Middle frontal gyrus (tissue), 1 donor: ENCODE data around the gene FRY.

Experiments used
- DNase-seq: peaks from one replicate; pipeline ENCODE4 v3.0.0-alpha.2; 2015; ENCODE audit warnings: low spot score; ENCODE audit errors: extremely low spot score

FRY gene

DNA sequence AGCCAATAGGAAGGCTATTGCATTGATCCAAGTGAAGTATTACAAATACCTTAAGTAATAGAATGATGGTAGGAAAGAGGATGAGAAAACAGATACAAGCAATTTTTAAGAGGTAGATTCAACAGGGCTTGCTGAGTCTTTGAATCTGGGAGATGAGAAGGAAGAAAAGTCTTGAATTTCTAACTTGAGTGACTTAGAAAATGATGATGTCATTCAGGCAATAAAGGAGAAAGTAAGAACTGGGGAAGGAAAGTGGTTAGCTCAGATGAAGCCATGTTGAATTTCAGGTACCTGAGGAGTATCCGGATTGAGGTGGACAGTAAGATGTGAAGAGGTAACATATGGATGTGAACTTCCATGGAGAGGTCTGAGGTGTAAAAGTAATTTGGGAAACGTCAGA, 15.5 kb upstream of the FRY start:
- no peak for DNase-seq

DNA sequence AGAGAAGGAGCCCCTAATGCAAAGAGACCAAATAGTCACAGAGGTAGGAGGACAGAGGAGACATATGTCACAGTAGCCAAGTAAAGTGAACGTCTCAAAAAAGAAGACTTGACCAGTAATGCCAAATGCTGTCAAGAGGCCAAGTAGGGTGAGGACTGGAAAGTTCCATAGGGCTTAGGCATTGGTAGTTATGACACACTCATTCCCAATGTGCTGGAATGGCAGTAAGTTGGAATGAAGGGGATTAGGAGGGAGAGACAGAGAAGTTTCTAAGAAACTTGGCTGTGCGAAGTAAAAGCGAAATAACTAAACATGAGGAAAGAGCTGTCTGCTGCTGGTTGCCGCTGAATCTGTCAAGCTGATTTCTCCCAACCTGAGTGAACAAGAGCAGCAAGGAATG, 14.9 kb upstream of the FRY start:
- no peak for DNase-seq

DNA sequence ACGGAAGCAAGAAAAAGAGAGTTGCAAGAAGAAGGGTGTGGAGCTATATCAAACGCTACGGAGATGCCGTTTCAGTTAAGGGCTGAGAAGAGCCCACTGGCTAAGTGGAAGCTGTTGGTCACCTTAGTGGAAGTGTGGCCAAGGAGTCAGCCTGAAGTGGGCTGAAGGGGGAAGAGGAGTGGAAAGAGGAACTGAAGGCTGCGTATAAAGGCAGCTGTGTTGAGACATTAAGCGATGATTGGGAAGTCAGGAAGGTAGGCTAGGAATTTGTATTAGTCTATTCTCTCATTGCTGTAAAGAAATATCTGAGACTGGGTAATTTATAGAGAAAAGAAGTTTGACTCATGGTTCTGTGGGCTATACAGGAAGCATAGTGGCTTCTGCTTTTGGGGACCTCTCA, 14.1 kb upstream of the FRY start:
- no peak for DNase-seq

DNA sequence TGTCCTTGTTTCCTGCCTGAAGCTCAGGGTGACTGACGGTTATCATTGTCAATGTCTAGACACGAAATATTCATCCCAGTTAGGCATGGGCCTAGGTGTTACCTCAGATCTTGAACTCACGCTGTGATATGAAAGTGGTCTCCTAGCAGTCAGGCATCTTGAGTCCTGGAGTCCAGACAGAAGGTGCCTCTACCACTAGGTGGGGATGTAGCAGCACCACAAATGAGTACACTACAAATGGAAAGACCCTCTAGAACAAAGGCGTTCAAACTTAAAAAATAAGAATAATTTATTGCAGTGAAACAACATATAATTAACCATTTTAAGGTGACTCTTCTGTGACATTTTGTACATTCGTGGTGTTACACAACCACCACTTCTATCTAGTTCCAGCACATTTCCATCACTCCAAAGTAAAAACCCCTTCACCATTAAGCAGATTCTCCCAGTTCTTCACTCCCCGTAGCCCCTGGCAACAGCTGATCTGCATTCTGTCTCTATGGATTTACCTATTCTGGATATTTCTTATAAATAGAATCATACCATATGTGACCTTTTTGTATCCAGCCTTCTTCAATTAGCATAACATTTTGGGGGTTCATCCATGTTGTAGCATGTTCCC, 11.9 kb upstream of the FRY start:
- no peak for DNase-seq

DNA sequence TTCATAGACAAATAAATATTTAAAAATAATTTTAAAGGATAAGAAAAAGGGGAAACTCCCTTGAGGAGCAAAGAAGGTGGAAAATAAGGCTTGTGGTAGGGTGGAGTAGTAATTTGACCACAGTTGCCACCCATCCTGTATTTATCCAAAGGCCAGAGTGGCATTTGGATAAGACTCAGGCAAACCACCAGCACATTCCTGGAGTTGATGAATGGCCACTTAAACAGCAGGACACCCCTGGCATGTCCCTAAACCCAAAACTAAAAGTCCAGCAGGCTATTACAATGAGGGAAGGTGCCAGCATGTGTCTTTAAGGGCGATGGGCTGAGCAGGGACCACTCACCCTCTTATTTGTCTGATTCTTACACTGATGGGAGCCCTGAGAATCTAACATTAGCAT, 9.8 kb upstream of the FRY start:
- no peak for DNase-seq

DNA sequence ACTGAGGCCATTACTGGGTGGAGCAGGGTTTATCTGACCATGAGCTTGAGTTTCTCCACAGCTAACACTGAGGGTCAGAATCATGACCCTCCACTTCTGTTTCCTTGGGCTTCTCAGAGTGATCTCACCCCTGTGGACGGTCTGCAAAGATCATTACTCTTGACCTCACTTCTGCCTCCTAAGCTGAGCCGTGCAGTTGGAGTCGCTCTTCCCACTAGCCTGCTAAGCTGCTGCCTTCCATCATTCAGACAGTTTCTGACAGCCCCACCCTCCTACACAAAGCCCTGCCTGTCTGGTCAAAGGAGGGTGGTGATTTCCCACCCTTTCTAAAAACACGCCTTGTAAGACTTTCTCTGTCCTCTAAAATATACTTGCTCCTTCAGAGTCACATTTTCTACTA, 9.3 kb upstream of the FRY start:
- DNase-seq = no peak

DNA sequence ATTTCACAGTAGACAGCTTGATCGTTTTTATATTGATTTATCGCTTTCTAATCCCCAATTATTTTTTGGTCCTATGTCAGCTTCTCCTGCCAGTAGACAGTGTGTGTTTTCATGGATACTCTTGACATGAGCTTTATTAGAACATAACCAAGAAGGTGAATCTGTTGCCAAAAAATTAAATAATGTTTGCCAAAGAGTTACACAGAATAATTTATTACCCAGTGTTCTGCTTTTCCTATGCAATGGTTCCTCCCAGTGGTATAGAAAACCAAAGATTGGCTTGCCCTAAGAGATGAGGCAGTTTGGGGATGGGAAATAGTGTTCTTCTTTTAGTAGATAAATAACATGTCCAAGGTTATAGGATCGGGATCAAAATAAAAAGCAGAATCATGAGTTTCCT, 8.5 kb upstream of the FRY start:
- no peak for DNase-seq

DNA sequence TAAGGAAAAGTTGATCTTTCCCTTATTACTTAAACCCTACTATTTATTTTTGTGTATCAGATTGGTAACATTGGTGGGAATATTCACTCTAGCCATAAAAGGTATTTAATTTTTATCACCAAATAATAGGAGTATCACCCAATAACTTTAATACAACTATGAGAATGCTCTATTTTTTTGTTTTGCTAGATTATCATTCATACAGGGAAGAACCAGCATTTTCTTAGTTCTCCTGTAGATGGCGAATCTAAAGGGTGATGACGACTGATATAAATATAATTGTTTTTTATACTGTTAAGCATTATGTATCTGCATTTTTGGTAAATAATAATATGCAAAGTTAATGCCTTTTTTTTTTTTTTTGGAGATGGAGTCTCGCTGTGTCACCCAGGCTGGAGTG, 7.9 kb upstream of the FRY start:
- no peak for DNase-seq

DNA sequence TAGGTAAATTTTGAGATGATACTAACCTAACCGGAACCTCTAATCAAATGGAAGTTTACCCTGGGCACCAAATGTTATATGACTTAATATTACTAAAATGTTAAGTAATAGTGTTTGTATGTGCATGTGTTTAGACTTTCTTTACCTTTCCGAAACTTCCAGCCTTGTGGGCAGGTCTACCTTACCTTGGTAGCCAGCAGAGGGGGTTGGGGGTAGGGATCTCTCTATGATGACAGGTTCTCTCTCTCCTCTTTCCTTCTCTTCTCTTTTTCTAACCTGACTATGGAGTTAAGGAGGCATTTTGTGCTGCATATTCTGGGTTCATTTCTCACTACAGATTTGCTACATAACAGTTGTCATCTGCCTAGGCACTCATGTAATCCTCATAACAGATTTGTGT, 6.8 kb upstream of the FRY start:
- no peak for DNase-seq

DNA sequence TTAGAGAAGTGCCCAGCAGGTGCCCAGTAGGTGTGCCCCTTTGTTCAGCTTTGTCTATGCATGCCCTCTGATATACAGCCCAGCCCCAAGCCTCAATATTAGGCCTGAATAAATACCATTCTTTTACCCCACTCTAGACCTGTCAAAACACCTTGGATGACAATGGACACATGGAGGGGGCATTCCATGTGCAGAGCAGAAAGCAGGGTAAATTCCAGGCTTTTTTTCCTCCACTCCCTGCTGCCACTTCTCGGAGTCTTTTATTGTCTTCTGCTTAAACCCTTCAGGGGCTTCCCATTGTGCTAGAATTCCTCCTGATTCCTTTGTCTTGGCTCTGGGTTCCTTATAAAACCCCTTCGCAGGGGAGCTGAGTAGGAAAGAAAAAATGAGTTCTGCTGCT, 5.8 kb upstream of the FRY start:
- no peak for DNase-seq

DNA sequence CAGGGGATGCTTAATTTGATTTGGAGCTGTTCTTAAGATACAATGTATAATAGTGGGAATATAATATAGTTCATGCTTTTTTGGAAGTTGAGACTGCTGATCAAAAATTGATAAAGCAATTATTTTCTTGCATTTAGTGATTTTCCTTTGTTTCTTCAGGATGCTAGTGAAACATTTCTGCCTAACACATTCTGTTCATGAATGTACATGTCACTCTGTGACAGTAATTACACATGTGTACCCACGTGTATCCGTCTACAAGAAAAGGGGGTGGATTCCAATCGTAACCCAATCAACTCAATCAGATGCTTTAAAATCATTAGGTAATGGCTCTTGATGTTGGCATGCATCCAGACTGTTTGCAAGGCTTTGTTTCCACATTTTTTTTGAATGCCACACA, 5.0 kb upstream of the FRY start:
- no peak for DNase-seq

DNA sequence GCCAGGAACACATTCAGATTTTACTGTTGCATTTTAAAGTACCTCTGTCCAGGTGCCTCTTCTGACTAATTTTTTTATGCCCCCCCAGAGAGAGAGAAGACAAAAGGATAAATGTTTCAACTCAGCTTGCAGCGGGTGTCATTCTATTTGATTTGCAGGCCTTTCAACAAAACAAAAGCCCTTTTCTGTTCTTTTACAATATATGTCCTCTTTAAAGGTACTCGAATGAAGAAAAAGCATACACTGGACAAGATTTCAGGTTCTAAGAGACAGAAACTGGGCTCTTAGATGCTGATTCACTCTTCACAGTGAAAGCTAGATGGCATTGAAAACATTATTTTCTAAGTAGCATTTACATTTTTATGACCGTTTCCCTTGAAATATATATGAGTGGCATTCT, 2.9 kb upstream of the FRY start:
- no peak for DNase-seq

DNA sequence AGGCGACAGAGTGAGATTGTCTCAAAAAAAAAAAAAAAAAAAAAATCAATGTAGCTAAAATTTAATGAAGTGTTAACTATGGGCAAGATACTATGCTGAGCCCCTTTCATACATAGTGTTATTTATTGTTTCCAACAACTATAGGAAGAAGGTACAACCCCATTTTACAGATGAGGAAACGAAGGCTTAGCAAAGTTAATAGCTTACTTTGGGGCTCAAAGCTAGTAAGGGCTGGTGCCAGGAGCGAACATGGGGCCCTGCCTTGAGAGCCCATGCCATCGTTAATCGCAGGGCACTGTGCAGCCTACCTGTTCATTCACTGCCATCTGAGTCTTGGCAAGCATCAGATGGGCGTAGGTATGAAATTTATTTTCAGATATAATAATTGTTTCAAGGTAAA, 1.9 kb upstream of the FRY start:
- no peak for DNase-seq

DNA sequence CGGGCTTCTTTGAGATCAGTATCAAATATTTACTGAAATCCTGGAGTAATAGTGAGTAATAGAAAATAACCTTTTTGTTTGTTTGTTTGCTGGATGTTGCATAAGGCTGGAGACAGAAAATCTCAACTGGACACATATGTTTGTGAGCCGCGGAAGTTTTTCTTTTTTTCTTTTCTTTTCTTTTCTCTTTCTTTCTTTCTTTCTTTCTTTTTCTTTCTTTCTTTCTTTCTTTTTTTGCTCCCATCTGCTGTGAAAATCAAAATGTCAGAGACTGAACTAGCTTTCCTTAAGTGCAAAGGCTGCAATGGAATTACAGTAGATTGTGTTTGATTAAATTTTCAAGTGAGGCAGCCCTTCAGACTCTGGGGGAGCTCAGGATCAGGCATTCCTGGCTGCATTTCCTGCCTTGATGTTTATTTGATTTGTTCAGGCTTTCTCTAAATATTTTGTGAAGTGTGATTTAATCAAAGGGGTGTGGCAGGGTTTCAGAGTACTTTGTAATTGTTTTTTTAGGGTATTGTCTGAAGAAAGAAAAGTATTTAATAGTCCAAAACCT, 319 bp downstream of the FRY start:
- DNase-seq = no peak

DNA sequence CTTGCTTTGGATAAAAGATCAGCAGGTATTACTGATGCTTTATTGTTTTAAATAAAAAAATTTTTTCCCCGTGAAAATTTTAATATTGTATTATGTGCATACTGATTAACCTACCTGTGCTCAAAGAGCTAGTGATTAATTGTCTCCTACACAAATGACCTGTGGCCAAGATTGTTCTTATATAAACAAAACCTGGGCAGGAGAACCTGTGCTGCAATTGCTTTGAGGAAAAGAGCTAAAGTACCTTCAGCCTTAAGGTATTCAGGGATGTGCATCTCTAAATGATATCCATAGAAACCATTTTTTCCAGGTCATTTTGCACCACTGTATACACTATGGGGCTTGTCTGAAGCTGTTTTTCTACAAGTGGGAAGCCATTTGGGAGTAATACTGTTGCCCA, 1.2 kb downstream of the FRY start:
- no peak for DNase-seq

DNA sequence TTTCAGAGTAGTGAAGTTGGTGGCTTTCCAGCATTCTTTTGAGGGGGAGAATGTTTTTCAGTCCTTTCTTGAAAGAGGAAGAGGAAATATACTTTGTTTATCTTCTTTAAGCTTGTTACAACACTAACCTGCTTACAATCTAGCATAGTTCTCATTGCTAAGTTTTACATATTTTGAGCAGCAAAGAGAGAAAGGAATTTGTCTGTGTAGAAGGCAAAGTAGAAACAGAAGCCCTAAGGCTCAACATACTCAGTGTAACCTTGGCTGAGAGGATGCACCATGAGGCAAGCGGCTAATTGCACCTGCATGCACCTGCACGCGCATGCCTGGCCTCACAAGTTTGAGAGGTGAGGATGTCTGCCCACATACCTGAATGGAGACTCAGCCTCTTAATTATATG, 2.2 kb downstream of the FRY start:
- DNase-seq = no peak

DNA sequence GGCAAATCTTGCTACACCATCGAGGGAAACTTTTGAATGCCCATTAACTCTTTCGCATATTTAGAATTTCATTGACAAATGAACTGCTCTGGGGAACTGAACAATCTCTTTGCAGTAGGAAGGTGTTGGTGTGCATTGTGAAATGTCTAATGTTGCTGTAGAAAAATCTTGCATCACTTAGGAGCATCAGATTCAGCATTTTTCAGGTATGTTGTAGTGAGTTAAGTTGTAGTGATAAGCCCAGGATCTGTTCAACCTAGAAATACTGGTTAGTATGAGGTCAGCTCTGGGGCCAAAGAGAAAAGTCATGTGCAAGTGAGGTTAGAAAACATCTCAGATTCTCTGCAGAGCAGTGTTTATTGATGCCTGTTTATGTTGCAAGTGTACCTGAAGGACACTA, 4.1 kb downstream of the FRY start:
- DNase-seq = no peak

DNA sequence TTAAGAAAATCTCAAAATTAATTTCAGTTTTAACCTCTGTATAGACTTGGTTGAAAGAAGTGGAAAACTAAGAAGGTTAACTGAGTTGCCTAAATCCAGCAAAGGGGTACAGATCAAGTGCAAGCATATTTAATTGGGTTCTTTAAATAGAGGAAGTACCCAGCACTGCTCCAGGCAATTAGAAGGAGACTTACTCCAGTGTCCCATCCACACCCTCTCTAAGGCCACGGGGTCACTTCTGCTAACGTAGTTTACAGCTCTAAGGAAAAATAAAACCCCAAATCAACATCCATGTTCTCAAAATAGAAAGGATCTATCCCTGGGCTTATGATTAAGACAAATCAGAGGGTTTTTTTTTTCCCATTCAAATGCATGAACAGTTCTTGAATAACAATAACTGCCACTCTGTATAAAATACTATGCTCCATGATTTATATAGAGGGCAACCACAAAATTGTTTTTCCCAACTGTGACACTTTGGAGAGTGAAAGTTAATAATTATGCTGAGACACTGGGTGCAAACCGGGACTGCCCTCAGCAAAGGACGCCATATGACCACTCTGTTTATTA, 4.6 kb downstream of the FRY start:
- no peak for DNase-seq

DNA sequence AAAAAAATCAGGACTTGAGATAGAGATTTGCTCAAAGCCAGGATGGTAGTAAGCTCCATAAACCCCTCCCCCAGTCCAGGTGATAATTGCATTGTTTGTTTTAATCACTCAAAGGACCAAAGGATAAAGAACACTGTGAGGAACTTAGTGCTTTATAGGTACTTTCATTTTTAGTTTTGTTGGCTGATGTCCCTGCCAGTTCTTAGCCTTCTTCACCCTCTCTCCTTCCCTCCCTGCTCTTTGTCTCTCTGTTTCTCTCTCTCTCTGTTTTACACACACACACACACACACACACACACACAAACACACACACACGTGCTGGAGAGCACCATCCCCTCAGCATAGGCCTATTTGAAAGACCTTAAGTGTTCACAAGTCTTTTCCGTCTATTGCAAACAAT, 5.2 kb downstream of the FRY start:
- no peak for DNase-seq

DNA sequence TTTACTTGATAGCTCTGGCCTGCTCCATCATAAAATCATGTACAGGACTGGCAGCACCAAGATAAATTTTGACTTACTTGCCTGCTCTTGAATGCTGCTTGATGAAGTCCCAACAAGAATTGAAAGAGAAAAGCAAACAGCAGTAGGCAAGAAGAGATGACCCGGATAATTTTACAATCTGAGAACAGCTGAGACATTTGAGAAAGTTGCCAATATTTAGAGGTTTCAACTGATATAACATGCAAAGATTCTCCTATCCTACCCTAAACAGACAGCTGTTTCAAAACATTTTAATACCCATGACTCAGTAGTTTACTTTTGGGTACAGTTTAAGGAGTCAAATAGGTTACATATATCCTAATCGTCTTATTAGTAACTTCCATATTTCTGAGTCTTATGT, 5.9 kb downstream of the FRY start:
- DNase-seq = no peak

DNA sequence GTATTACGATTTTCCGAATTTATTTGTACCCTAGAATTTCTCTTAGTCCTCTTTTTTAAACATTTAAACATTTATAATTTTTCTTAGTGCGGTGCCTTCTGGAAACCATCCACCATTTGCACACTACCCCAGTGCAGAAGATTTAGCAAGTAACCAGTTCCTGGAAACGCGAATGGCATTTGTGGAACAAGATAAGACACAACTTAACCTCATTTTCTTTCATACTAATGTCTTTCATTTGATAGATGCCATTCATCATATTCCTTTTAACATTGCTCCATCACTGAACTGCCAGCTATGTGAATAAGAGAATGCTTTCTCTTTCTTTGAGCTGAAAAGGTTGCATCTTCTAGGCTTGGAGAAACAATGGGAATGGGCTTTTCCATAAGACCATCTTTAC, 6.8 kb downstream of the FRY start:
- no peak for DNase-seq

DNA sequence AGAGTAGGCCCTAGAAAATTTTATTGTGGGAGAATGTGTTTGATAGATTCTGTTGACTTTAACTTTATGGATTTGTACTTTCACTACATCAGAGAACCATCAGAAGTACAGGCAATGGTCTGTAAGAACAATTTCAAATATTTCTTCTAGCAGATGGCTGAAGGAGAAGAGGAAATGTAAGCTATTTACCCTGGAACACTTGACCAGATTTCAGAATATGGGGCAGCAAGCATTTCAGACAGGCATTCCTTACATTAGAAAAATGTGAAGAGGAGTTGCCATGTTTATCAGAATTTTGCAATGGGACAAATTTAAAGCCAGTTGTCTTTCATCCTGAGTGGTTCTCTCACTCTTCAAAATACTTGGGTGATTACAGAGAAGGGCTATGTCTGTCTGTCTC, 7.5 kb downstream of the FRY start:
- no peak for DNase-seq

DNA sequence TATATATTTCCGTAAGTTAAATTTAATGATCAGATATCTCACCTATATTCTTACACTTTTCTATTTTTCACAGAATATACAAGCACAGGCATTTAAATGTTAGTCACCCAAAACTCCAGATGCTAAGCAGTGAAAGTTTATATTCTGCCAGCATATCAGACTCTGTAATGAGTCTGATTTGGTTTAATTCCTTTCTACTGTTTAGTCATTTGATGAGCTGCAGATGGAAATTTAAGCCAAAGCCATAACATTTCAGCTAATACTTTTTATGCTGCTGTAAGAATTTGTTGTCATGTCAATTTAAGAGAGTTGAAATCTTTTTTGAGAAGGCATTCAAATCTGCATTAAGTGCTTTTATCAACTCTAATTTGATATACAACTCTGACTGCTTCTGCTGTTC, 8.0 kb downstream of the FRY start:
- DNase-seq = no peak
